Astrocyte of the cerebellum (primary cell): ENCODE data around the gene PEPD.

ENCODE experiments used
- DNase-seq: peaks from one replicate; pipeline ENCODE4 v3.0.0-alpha.2; 2011; ENCODE audit warnings: low read depth
- H3K4me3 ChIP-seq: 2 replicates; pipeline ENCODE4 v1.5.1; 2011; ENCODE audit warnings: mild to moderate bottlenecking, low read depth, low read length, moderate library complexity
- in situ Hi-C: cut with HindIII; loops from 2 replicates; pipeline ENCODE4 v1.10.0; 2017; ENCODE audit warnings: low sequenced_read_pairs
- TF ChIP-seq, protein P1 (sequence below): IDR thresholded peaks from 2 replicates; pipeline ENCODE4 v1.5.1; 2012; ENCODE audit warnings: low read length, low read depth, moderate library complexity, mild to moderate bottlenecking; ENCODE audit errors: missing control alignments

PEPD gene

DNA sequence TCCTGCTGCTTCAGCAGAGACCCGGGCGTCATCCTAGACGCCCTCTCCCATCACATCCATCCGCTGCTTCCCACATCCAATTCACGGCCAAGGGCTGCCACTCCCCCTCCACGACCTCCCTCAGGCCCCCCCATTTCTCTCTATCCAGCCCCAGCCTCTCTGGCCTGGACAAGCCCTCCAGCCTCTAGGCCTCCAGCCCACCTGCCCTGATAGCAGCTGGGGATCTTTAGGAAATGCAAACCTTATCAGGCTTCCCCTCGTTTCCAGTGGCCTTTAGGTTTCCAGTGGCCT lies 51.6 kb downstream of the PEPD start:
- no peak for DNase-seq
- no peak overlapping the region for H3K4me3 ChIP-seq
- TF ChIP-seq, protein P1, sequence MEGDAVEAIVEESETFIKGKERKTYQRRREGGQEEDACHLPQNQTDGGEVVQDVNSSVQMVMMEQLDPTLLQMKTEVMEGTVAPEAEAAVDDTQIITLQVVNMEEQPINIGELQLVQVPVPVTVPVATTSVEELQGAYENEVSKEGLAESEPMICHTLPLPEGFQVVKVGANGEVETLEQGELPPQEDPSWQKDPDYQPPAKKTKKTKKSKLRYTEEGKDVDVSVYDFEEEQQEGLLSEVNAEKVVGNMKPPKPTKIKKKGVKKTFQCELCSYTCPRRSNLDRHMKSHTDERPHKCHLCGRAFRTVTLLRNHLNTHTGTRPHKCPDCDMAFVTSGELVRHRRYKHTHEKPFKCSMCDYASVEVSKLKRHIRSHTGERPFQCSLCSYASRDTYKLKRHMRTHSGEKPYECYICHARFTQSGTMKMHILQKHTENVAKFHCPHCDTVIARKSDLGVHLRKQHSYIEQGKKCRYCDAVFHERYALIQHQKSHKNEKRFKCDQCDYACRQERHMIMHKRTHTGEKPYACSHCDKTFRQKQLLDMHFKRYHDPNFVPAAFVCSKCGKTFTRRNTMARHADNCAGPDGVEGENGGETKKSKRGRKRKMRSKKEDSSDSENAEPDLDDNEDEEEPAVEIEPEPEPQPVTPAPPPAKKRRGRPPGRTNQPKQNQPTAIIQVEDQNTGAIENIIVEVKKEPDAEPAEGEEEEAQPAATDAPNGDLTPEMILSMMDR: no peak
- in situ Hi-C loops: no loop called here

GRCh38 chr19:33469171-33470039 lies 52.2 kb downstream of the PEPD start:
- no peak overlapping the region for H3K4me3 ChIP-seq
- in situ Hi-C loops: no loop called here
- DNase-seq: no peak
- TF ChIP-seq, protein P1: no peak

DNA sequence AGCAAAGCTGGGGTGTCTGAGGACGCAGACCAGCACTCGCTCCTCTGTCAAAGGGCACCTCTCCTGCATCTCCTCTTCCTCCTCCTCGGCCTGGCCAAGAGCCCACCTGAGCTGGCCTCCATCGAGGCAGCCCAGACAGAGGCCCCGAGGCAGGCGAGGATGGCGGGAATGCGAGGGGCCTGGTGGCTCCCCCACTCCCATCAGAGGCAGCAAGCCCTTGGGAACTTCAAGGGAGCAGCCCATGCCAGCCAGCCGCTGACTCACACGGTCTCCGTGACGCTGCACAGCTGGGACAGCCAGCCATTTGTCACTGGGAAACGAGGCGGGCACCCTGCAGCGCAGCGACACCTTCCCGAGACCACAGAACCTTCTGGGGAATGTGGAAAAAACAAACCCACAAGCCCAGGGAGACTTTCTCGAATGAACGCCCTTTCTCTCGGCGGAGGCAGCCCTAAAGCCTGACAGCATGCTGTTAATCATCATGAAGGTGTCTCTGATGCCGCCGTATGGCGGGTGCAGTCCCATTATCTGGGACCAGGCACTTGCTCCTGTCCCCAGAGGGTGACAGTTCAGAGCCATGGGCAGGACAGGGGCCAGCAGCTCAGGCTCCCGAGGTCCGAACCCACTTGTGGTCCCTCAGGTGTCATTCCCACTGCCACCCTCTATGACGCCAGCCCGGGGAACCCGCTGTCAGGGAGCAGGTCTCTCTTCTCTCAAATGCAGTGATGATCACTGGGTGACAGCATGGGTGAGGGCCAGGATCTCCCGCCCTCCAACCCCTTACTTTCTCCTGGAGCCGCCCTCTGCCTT lies 53.0 kb downstream of the PEPD start:
- in situ Hi-C loops: no loop called here
- DNase-seq: peak; percentile 70
- H3K4me3 ChIP-seq: no peak overlapping the region
- TF ChIP-seq, protein P1: no peak

DNA sequence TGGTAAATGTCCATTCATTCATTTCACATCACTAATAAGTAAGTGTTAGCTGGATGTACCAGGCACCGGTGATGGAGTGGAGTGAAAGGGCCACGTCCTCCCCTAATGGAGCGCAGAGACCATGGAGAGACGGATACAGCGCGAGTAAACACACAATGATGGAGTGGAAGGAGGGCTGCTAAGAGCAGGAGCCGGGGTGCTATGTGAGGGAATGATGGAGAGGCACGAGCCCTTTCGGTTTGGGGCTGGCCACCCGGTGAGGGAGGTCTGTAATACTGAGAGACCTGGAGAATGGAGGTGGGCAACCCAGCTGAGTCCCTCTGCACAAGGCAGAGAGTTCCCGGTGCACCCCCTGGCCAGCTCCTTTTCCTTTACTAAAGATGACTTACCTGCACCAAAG lies 53.7 kb downstream of the PEPD start:
- H3K4me3 ChIP-seq: no peak overlapping the region
- in situ Hi-C loops: no loop called here
- TF ChIP-seq, protein P1: no peak
- no peak for DNase-seq

- DNase-seq: no peak
- TF ChIP-seq, protein P1: no peak
- no peak overlapping the region for H3K4me3 ChIP-seq
- in situ Hi-C loops: no loop called here
Observed at GRCh38 chr19:33465834-33466233, 55.8 kb downstream of the PEPD start.

DNA sequence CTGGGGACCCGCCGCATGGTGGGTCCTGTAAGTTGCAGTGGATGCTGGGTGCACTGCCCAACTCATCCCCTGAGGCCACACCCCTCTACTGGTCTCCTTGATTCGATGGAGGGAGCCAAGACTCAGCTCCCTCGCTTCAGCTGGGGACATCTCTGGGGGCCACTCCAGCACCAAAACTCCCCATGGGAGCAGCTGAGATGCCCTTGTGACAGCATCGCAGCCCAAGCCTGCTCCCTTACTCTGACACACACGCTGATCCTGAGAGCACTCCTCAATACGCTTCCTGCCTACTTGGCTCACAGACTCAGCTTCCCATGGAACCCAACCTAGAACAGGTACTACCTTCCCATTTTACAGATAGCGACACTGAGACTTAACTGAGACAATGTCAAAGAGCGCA lies 56.2 kb downstream of the PEPD start:
- no peak overlapping the region for H3K4me3 ChIP-seq
- TF ChIP-seq, protein P1: no peak
- no peak for DNase-seq
- in situ Hi-C loops: no loop called here
